Lower leg skin (tissue), 4 donors: ENCODE measurements around the gene HSD17B4. TPM values are rescaled to one million over a fixed set of nuclear protein-coding genes. Genes with fewer than 3 reads are reported as not detected.
"Not testable (repeated sequence)": the region's sequence is repeated elsewhere in the genome, so short reads cannot be mapped to it uniquely, and the experiment has no call there.

Experiments used
- DNase-seq, 2 donors: peaks; one replicate each; pipeline ENCODE4 v3.0.0-alpha.2; 2019; ENCODE audit warnings: low spot score in 2 of 2
- H3K4me3 ChIP-seq: fragments of 200-600 bp; sonication (generic); 2 replicates; pipeline ENCODE4 v1.5.1; 2017; ENCODE audit warnings: mild to moderate bottlenecking, low read depth; ENCODE audit not compliant: poor library complexity, severe bottlenecking
- CTCF ChIP-seq, 3 donors: fragments of 450-650 bp; IDR thresholded peaks; one replicate each; pipeline ENCODE4 v1.5.1; 2016; ENCODE audit warnings: antibody characterized with exemption in 3 of 3, mild to moderate bottlenecking in 3 of 3, moderate library complexity in 2 of 3
- POLR2A ChIP-seq, 2 donors: fragments of 450-650 bp; IDR thresholded peaks; one replicate each; pipeline ENCODE4 v1.6.1; 2016 to 2017; ENCODE audit warnings: antibody characterized with exemption in 2 of 2, mild to moderate bottlenecking in 1 of 2, moderate library complexity in 1 of 2
- WGBS, 2 donors: methylation state at CpG; one replicate each; pipeline ENCODE4 v1.1.5; 2018; 5-methylcytosine and 5-hydroxymethylcytosine counted together
- intact Hi-C: fragments of 100-400 bp; cut with DNase I; formaldehyde crosslinking; loops from one replicate; pipeline ENCODE4 v1.15.0; 2023; ENCODE audit warnings: low total_unique reads
- total RNA-seq, 4 donors: library from RNA; depleted of rRNA; stranded (reverse); fragments of >200 nt; gene quantifications; one replicate each; pipeline ENCODE4 v1.1.0, GENCODE V29; 2016

The HSD17B4 gene
- total RNA-seq, 4 donors from 2014 or later = 88.6 to 176 (median 132) TPM

GRCh38 chr5:119435436-119436132 lies 16.7 kb upstream of the HSD17B4 start:
- TF ChIP-seq POLR2A (IDR thresholded peaks at IDR 0.05) = no peak
- no peak for TF ChIP-seq CTCF (IDR thresholded peaks at IDR 0.05)
- intact Hi-C loops = no loop called here
- H3K4me3 ChIP-seq = no peak overlapping the region
- 55 to 66% methylated on average over 8 of the region's 8 CpGs for WGBS, 2 donors
- no peak for DNase-seq

- intact Hi-C loops, DNase-seq: not testable (repeated sequence)
- 77 to 85% methylated on average over 3 of the region's 3 CpGs for WGBS, 2 donors
These were observed 14.3 kb upstream of the HSD17B4 start for GRCh38 chr5:119437785-119438586.

DNA sequence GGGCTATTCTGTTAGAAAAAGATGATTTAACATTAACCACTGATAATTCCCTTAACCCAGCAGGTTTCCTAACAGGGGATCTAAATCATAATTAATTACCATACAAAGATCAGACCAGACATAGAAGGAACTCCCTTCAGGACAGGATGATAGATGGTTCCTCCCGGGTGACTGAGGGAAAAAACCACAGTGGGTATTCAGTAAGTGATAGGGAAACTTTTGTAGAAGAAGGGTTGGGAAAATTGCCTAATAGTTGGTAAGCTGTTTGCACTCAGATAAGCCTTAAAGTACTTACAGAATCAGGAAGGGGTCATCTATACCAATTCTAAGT lies 13.7 kb upstream of the HSD17B4 start:
- 20 to 25% methylated on average over 1 of the region's 1 CpG for WGBS, 2 donors
- intact Hi-C loops, DNase-seq, H3K4me3 ChIP-seq: not testable (repeated sequence)

More at GRCh38 chr5:119437785-119438586, 14.3 kb upstream of the HSD17B4 start:
- not testable (repeated sequence) for H3K4me3 ChIP-seq

DNA sequence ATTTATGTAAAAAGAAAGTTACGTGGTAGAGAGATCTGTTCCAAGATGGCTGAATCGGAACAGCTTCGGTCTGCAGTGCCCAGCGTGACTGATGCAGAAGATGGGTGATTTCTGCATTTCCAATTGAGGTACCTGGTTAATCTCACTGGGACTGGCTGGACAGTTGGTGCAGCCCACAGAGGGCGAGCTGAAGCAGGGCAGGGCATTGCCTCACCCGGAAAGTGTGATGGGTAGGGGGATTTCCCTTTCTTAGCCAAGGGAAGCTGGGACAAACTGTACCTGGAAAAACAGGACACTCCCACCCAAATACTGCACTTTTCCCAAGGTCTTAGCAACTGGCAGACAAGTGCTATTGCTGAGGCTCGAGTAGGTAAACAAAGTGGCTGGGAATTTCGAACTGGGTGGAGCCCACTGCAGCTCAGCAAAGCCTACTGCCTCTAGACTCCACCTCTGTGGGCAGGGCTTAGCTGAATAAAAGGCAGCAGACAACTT lies 13.1 kb upstream of the HSD17B4 start:
- WGBS, 2 donors = 52 to 57% methylated on average over 8 of the region's 8 CpGs
- peak in 1 of 2 donors; percentile 34 for DNase-seq
- TF ChIP-seq CTCF (IDR thresholded peaks at IDR 0.05) = no peak
- intact Hi-C loops = no loop called here
- no peak overlapping the region for H3K4me3 ChIP-seq

GRCh38 chr5:119439632-119440031 lies 12.7 kb upstream of the HSD17B4 start:
- intact Hi-C loops, H3K4me3 ChIP-seq: not testable (repeated sequence)

GRCh38 chr5:119444643-119445042 lies 7.7 kb upstream of the HSD17B4 start:
- intact Hi-C loops, H3K4me3 ChIP-seq, DNase-seq: not testable (repeated sequence)
- 89 to 91% methylated on average over 4 of the region's 4 CpGs for WGBS, 2 donors

More at GRCh38 chr5:119439632-119440031, 12.7 kb upstream of the HSD17B4 start:
- DNase-seq = not testable (repeated sequence)
- 63 to 95% methylated on average over 3 of the region's 3 CpGs for WGBS, 2 donors

GRCh38 chr5:119445544-119445943 lies 6.8 kb upstream of the HSD17B4 start:
- H3K4me3 ChIP-seq = no peak overlapping the region
- TF ChIP-seq POLR2A (IDR thresholded peaks at IDR 0.05) (no peak), CTCF (IDR thresholded peaks at IDR 0.05) (no peak)
- no peak for DNase-seq
- 65 to 68% methylated on average over 13 of the region's 13 CpGs for WGBS, 2 donors
- intact Hi-C loops = no loop called here
